ENCODE measurements around the gene MRGPRE.
"Not testable (repeated sequence)": the region's sequence is repeated elsewhere in the genome, so short reads cannot be mapped to it uniquely, and the experiment has no call there.

Gene MRGPRE, protein sequence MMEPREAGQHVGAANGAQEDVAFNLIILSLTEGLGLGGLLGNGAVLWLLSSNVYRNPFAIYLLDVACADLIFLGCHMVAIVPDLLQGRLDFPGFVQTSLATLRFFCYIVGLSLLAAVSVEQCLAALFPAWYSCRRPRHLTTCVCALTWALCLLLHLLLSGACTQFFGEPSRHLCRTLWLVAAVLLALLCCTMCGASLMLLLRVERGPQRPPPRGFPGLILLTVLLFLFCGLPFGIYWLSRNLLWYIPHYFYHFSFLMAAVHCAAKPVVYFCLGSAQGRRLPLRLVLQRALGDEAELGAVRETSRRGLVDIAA

DNA sequence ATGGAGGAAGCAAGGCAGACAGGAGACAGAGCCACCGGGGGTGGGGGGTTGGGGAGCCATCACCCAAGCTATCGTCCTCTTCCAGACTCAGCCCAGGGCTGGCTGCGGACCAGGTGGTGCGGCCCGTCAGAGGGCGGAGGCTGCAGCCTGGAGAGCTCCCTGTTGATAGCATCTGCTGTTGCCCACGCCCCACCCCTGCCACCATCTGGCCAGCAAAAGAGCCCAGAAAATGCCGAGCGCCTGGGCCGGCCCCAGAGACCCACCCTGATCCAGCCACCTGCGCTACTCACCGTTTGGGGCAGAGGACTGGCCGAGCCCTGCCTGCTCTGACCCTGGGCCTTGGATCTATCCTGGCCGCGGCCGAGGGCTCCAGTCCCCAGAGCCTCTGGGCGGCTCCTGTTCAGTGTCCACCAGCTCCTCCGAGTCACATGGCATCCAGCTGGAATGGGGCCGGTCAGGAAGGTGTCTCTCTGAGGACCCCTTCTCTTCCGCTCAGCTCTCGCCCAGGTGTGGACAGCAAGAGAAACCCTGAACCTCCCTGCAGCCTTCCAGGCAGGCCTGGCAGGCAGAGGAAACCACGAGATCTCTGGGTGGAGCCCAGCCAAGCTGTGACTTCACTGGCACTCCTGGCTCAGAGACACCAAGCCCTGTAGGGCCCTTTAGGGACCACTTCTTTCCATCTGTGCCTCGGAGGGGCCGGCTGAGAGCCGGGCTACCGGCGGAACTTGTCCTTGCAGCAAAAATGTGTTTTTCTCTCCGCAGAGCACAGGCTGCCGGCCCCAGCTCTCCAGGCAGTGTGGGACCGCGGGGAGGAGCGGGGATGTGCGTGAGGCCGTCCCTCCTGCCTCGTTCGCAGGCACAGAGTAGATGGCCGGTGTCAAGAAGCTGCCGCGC lies at the start of gene MRGPRE:
TSS of gene MRGPRE (minus strand) at position 567 of the 894 bp plus-strand sequence. CDS start 3,618 bp downstream, outside the sequence.
- no peak for DNase-seq

DNA sequence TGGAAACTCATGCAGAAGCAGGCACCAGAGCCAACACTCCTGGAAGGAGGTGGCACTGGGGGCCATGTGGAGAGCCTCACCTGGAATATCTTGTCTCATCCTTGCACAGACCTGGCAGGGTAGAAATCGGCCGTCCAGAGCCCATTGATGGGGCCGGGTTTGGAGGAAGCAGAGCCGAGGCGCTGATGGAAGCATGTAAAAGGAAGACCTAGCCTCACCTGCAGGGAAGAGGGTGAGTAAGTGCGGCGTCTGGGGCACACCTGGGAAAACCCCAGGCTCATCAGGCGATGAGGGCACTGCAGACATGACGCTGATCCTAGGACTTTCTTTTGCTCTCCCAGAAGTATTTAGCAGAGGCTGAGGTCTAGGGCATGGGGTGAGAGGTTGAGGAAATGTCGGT lies 48.9 kb upstream of the MRGPRE start:
- not testable (repeated sequence) for DNase-seq

DNA sequence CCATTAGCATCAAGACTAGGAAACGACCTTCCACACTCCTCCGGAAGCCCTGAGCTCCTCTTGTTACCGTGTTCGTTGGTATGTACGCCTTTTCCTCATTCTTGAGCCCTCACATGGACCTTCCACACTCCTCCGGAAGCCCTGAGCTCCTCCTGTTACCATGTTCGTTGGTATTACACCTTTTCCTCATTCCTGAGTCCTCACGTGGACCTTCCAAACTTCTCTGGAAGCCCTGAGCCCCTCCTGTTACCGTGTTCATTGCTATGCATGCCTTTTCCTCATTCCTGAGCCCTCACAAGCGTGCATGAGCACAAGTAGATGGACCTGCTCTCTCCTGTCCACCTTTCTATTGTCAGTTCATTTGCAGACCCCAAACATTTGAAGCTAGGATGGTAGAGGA lies 48.4 kb upstream of the MRGPRE start:
- DNase-seq = not testable (repeated sequence)

DNA sequence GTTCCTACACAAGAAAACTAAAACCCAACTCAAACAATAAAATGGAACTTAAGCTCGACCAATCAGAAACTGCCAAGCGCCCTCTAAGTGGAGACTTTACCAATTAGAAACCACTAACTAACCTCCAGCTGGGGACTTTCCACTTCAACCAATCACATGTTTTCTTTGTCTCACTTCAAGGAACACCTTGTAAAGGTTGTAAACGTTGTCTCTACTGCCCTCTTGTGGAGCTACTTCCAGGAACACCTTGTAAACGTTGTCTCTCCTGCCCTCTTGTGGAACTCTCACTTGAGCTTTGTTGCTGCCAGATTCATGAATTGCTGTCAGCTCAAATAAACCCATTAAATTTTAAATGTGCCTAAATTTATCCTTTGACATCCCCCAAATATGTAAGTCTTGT lies 46.7 kb upstream of the MRGPRE start:
- not testable (repeated sequence) for DNase-seq

DNA sequence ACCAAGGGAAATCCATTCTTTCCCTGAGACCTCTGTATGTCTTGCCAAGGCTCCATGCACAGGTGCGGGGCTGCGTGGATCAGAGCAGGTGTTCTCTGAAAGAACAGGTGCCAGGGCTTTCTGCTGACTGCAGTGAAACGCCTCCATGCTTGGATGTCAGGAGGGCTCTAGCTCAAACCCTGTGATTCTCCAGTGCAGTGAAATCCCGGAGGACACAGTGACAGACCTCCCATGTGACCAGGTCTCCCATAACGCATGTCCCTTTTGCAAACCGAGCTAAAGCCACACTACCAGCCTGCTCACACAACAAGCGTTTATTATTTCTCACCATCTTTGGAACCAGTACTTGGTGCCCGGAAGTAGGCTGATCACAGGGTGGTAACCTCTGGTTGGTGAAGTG lies 41.4 kb upstream of the MRGPRE start:
- DNase-seq = not testable (repeated sequence)

DNA sequence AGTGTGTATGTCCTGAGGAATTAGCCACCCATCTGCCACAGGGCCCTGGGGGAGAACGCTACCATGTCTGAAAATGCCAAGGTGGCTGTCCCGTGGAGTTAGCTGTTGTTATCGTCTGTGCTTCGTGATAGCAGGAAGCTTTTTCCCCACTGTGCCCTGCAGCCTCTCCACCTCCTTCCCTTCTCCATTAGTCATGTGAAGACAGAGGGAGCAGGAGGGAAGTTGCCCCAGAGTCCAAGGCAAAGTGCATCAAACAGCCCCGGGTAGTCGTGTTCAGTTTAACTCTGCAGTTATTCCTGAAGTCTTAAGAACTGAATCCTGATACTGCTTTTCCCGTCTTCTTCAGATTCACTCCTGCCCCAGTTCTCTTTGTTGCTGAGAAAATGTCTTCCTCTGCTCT lies 30.3 kb upstream of the MRGPRE start:
- not testable (repeated sequence) for DNase-seq

DNA sequence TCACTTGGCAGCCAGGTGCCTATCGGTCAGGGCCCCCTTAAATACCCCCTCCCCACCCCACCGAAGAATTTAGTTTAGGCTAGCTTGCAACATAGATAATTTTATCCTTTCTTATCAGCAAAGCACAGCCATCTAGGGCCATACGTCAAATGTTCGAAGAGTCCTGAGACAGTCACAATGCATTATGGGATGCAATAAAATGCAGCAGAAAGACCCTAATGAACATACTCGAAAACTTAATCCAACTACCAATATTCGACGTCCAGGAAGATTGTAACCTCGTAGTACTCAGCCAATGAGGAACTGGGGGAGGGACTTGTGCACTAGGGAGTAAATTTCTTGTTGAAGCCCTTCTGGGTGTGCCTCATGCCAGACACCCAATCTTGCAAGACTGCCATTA lies 29.6 kb upstream of the MRGPRE start:
- not testable (repeated sequence) for DNase-seq

DNA sequence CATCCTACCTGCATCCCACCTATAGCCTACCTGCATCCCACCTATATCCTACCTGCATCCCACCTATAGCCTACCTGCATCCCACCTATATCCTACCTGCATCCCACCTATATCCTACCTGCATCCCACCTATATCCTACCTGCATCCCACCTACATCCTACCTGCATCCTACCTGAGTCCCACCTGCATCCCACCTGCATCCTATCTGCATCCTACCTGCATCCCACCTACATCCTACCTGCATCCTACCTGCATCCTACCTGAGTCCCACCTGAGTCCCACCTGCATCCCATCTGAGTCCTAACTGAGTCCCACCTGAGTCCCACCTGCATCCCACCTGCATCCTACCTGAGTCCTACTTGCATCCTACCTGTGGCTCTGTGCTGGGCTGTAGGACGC lies 25.3 kb upstream of the MRGPRE start:
- DNase-seq = not testable (repeated sequence)

DNA sequence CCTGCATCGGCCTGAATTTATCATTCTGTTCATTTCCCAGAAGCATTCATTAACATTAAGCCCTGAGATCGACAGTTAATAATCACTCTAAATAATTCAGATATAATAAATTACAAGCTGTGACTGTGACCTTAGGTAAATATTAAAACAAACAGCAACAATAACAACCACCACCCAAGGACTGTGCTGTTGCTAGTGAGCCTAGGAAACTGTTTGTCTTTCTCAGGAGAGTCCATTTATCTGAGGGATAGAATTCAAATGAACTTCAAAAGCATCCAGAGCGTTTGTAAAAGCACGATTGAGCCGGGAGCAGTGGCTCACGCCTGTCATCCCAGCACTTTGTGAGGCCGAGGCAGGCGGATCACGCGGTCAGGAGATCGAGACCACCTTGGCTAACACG lies 23.0 kb upstream of the MRGPRE start:
- not testable (repeated sequence) for DNase-seq

DNA sequence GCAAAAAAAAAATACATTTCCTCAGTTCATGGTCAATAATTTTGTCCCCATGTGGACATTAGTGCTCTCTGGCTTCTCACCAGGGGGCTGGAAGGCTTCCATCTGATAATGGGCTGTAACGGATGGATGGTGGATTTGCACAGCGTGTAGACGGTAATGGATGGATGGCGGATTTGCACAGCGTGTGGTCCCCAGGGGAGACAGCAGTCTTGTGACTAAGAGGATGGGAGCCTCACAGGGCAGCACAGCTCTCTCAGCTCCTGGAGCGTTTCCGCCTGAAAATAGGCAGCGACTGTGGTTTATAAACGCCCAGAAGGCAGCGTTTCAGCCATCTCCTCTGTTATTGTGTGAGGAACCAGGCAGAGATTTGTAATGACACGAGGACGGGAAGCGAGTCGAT lies 22.6 kb upstream of the MRGPRE start:
- not testable (repeated sequence) for DNase-seq

DNA sequence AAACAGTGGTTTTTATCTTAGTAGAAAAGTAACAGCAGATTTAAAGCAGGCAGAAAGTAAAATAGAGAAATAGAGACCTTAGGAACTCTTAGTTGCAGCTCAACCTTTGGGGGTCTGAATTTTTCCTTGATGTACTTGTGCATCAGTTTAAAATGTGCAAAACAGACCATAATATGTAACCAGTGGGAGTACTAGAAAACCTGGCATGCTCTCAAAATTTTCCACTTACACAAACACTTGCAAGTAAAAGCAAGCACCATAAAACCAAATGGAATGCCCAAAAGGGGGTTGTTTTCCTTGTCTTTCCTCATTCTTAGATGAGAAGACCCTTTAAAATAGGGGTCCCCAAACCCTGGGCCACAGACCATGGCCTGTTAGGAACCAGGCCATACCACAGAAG lies 12.9 kb upstream of the MRGPRE start:
- no peak for DNase-seq

DNA sequence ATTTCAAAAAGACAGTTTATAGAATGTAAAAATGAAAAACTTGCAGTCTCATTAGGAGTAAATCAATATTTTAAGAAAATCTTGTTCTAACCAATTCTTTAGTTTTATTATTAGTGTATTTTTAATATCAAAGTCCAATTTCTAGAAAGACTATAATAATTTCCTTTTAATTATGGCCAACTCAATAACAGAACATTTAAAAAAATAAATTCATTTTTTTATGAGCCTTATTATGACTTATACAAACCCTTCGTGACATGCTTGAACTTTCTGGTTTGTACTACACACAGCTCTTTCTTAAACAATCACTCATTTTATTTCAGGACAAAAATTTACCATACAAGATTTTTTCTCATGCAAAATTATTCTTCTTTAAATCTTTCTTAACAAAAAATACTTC lies 11.7 kb upstream of the MRGPRE start:
- DNase-seq = no peak

DNA sequence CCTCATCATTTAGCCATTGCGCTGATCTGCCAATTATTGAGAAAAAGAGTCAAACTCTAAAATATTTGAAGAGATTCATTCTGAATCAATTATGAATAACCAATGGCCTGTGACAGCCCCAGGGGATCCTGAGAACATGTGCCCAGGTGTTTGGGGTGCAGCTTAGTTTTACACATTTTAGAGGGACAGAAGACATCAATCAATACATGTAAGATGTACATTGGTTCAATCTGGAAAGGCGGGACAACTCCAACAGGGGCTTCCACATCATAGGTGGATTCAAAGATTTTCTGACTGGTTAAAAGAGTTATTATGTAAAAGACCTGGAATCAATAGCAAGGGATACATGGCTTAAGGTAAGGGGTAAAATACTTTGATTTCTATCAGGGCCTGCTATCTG lies 4.9 kb upstream of the MRGPRE start:
- DNase-seq = no peak

DNA sequence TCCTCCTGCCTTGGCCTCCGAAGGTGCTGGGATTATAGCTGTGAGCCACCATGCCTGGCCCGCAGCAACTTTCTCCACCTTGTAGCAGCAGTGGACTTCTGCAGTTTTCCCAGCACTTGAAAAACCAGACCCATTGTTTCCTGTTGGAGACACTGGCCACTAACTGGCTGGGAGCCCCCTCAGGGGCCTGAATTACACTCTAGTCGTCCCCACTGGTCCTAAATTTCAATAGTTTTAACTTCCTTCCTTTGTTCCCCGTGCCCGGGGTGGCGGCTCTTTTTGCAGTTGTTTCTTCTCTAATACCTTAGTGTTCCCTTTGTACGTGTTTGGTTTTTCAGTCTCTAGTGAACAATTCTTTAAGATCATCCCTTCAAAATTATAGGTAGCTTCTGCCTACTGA lies 2.6 kb upstream of the MRGPRE start:
- DNase-seq = no peak

DNA sequence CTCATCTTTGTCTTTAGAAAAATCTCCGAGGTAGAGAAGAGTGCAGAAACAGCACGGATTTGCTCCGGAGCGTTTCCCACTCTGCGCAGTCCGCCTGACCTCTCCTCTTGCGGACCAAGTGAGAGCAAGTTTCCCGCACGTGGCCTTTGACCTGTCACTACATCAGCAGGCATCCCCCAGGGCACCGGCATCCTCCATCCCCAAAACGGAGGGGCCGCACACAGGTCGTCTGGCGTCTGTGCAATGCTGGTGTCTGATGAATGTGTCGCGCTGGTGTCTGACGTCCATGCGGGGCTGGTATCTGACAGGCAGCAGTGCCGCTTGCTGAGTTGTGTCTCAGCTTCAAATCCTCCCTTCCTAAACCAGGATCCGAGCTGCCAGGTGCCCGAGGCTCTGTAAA lies 739 bp upstream of the MRGPRE start:
- no peak for DNase-seq

DNA sequence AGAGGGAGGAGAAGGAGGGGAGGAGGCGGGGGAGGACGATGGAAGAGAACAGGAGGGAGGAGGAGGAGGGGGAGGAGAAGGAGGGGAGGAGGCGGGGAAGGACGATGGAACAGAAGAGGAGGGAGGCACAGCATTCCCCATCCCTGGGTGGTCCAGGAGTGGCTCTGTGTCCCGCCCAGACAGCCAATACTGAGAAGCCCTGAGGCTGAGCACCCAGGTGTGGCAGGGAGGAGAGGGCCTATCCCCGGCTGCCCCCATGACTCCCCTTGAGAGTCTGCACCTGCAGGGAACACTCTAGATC lies 717 bp downstream of the MRGPRE start:
- no peak for DNase-seq

DNA sequence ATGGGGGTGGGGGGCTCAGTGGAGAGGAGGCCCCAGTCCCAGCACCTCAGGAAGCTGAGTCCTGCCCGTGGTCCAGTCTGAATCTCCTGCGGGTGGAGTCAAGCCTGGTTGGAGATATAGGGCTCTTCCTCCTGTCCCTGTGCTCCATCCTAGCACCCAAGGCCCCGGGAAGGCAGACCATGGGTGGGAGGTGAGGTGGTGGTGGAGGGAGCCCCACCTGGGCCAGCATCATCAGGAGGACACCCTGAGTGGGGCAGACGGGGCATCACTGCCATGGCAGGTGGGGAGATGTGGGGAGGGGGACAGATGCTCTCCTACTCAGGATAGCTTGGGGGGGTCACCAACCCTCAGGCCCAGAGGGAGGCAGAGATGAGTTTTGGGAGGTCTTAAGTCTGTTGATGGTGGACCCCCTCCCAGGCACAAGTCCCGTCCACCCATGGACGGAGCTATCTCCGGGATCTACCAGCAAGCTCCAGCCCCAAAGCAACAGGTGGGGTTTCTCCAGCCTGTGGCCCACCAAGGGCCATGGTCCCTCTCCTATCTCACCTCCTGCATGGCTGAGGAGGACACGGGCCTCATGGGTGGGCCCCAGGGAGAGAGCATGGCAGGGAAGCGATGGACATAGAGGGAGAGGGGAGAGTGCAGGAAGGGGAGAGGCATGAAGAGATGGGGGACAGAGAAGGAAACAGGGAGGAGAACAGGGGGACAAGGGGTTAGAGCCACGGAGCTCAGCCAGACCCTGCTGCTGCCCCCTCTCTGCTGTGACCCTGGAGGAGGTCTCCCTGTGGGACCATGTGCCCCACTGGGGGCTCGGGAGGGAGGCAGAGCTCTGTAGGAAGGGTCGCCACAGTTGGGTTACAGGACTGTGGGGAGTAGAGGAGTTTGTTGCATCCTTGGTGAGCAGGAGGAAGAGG lies 1.3 kb downstream of the MRGPRE start:
- DNase-seq = no peak

DNA sequence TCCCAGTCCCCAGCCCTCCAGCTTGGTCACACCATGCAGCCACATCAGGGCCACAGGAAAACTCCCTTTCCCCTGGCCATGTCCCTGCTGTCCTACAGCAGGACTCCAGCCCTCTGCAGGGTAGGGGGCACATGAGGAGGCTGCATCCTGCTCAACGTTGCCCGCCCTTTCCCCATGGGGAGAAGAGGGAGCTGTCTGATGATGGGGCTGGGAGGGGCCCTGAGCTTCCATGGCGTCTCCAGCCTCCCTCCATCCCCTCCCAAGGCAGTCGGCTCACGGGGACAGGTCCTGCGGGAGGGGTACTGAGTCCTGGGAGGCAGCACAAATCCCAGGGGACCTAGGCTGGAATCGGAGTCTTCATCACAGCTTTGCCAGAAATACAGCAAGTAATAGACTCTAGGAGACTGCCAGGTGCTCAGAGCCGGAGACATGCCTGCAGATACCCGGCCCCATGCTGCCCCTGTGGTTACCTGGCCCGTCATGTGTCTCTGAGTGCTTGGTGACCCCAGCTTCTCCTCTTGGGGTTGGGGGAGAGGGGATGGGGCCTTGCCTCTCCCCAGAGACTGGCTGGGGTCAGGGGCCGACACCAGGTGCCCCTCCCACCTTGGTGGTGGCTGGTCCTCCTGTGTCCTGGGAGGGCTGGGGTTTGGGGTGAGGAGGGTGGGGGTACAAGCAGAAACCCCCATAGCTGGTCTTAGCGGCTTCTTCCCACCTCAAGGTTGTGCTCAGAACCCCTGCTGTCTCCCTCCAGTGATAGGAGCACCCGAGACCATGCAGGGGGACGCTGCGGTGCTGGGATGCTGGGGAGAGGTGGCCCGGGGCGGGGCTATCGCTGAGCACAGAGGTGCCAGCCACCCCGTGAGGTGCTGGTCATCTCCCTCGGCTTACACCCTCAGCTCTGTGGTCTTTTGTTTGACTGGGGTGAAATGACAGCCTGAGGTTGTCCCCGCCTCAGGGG lies 2.3 kb downstream of the MRGPRE start:
- no peak for DNase-seq

DNA sequence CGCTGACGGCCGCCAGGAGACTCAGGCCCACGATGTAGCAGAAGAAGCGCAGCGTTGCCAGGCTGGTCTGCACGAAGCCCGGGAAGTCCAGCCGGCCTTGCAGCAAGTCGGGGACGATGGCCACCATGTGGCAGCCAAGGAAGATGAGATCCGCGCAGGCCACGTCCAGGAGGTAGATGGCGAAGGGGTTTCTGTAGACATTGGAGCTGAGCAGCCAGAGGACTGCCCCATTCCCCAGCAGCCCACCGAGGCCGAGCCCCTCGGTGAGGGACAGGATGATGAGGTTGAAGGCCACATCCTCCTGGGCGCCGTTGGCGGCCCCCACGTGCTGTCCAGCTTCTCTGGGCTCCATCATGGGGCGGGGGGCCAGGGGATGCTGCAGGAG lies 3.8 kb downstream of the MRGPRE start:
- DNase-seq = no peak

DNA sequence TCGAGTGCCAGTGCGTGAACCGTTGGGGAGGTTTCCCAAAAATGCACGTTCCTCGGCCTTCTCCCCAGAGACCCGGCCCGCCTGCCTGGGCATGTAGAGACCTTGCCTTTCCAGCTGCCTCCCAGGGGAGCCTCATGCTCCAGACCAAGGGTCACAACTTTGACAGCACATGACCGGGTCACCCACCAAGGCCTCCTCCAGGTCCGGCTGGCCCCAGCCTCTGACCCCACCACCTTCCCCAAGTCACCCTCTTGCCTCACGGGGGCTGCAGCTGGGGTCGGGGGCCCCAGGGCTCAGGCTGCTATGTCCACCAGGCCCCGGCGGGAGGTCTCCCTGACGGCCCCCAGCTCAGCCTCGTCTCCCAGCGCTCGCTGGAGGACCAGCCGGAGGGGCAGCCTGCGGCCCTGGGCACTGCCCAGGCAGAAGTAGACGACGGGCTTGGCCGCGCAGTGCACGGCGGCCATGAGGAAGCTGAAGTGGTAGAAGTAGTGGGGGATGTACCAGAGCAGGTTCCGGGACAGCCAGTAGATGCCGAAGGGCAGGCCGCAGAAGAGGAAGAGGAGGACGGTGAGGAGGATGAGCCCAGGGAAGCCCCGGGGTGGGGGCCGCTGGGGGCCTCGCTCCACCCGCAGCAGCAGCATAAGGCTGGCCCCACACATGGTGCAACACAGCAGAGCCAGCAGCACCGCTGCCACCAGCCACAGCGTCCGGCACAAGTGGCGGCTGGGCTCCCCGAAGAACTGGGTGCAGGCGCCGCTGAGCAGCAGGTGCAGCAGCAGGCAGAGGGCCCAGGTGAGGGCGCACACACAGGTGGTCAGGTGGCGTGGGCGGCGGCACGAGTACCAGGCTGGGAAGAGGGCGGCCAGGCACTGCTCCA lies 4.4 kb downstream of the MRGPRE start:
- no peak for DNase-seq

Data from activated CD4-positive, alpha-beta T cell treated with anti-CD3 and anti-CD28 coated beads, Interleukin-2, amount 50 U/mL, for 1 hour (primary cell).